Aortic smooth muscle cell (primary cell): Measurements from ENCODE around the gene GPATCH3. TPM values are rescaled to one million over a fixed set of nuclear protein-coding genes. Genes with fewer than 3 reads are reported as not detected.

Experiments used
- total RNA-seq: library from RNA; depleted of rRNA; stranded (reverse); fragments of >200 nt; gene quantifications from 2 replicates; pipeline ENCODE4 v1.2.3, GENCODE V29; 2014

The GPATCH3 gene, protein sequence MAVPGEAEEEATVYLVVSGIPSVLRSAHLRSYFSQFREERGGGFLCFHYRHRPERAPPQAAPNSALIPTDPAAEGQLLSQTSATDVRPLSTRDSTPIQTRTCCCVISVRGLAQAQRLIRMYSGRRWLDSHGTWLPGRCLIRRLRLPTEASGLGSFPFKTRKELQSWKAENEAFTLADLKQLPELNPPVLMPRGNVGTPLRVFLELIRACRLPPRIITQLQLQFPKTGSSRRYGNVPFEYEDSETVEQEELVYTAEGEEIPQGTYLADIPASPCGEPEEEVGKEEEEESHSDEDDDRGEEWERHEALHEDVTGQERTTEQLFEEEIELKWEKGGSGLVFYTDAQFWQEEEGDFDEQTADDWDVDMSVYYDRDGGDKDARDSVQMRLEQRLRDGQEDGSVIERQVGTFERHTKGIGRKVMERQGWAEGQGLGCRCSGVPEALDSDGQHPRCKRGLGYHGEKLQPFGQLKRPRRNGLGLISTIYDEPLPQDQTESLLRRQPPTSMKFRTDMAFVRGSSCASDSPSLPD
- total RNA-seq: 8.5 and 9.8 TPM in 2 replicates

DNA sequence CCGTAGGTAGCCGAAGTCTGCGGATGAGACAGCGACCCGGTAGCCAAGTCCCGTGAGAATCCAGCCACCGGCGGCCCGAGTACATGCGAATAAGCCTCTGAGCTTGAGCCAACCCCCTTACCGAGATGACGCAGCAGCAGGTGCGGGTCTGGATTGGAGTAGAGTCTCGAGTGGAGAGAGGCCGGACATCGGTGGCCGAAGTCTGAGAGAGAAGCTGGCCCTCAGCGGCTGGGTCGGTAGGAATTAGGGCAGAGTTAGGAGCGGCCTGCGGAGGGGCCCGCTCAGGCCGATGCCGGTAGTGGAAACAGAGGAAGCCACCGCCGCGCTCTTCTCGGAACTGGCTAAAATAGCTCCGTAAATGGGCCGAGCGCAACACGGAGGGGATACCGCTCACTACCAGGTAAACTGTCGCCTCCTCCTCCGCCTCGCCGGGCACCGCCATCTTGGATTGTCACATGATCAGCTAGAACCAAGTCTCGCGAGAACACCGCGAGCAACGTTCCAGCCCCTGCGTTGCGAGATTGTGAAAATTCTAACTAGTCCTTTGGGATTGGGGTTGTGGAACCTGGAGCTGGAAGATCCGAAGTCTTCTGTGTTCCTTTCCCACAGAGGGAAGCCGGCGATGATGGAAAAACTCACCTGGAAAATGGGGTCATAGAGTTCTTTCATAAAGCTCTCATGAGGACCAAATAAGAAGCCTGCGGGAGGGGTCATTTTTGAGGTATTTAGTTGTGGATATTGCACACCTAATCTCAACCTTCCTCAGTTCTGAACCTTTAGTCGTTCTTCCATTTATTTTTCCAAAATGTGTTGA lies at the start of gene GPATCH3:
GPATCH3 (minus strand) TSS at position 467 of the 814 bp plus-strand sequence; CDS start at position 442, 25 bp downstream.

DNA sequence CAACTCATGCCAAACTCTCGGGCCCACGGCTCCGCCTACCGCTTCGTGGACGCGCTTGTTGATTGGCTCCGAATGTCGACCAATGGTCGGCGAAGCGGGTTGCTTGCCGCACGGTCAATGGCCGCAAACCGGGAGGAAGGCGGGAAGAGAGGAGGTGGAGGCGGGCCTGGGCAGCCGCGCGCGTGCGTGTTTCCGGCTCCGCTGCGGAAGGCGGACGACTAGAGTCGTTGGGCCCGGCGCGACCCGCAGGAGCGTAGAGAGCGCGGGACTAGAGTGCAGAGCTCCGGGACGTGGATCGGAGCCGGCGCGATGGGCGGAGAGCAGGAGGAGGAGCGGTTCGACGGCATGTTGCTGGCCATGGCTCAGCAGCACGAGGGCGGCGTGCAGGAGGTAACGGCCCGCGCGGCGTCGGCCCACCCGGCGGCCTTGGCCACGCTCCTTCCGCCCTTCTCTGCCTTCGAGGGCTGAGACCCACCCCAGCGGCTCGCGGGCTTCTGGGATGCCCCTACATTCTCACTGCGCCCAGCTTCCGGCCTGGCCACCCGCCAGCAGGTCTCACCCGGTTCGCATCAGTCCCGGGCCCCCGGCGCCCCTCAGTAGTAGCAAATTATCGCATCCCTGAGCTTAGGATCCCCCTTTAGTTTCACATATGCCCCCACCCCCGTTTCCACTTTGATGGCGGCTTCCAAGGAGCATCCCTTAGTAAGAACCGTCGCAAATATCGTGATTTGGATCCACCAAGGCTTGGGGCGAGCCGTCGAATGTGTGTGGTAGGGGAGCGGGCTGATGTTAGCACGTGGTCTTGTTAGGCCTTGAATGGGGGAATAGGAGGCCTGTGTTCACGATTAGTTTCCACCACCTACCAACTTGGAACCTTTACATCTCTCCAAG lies 21.5 kb upstream of the GPATCH3 start, which contains the start of gene NUDC:
NUDC (plus strand) TSS at position 204 of the 891 bp plus-strand sequence; CDS start at position 310, 106 bp downstream.

DNA sequence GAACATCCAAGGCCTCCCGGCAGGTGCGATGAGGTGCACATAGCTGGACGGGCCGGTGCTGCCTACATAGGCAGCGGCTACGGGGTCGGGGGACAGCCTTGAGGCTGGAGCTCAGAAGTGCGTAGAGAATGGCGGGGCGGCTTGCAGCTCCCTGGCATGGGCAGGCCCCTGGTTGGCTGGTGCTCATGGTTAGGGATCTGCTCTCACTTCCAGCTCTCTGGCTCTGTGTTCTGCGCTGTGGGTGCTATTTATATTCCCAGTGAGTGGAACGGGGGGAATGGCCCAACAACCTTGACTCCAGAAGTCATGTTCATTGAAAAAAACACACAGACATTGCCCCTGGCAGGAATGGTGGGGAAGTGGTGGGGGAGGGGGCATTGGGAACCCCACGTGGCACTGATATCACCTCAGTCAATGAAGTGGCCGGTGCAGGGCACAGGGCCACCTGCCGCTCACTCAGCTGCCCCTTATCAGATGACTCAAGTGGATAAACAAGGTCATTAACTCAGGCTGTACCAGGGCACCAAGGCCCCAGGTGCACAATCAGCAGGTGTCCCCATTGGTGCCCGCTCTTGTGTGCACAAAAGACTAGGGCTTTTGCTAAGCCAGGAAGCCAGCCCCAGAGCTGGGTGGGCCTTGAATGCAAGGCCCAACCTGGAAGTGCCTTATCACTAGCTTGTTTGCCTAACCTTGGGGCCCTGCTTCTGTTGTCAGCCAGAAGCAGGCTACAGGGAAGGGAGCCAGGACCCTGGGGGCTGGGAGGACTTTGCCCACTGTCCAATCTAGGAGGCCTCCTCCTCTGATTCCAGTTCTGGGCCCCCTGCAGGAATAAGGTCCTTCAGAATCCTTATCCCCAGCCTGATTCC lies 13.7 kb upstream of the GPATCH3 start, which contains the start of gene NR0B2:
NR0B2 (minus strand) TSS at position 222 of the 866 bp plus-strand sequence; CDS start at position 187, 35 bp downstream.

DNA sequence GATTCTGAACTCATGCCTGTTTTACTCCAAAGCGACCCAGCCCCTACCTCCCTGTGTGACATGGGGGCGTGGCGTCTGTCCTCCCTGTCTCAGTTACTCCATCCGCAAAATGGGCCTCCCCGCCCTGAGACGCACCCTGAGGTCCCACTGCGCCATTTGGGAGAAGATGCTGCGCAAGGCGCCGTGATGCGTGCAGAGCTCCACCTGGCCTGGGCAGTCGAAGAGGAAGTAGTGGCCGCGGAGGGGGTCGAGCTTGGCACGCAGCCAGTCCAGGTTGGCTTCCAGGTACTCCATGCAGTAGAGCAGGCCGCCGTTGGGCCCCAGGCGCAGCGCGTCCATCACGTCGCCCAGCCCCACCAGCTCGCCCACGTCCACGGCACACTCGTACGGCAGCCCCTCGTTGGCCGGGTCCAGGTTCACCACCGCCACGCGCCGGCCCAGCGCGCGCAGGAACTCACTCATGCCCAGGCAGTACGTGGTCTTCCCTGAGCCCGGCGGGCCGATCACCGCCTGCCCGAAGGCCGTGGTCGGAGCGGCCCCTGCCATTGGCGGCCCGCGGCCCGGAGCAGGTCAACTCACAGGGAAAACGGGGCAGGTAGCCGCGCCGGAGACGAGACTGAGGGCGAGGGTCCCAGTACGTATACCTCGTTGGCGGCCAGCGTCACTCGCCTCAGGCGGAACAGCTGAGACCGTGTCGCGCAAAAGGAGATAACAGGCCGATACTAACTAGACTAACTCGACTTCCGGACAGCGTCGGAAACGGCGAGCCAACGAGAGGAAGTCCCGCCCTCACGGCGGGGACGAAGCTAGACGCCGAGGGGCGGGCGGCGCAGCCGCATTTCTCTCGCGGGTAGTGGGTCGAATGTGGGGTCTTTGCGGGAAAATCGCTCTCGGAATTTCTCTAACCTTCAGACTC lies 10.5 kb downstream of the GPATCH3 start, which contains the start of gene GPN2:
GPN2 (minus strand) TSS at position 733 of the 916 bp plus-strand sequence; CDS start at position 546, 187 bp downstream.

DNA sequence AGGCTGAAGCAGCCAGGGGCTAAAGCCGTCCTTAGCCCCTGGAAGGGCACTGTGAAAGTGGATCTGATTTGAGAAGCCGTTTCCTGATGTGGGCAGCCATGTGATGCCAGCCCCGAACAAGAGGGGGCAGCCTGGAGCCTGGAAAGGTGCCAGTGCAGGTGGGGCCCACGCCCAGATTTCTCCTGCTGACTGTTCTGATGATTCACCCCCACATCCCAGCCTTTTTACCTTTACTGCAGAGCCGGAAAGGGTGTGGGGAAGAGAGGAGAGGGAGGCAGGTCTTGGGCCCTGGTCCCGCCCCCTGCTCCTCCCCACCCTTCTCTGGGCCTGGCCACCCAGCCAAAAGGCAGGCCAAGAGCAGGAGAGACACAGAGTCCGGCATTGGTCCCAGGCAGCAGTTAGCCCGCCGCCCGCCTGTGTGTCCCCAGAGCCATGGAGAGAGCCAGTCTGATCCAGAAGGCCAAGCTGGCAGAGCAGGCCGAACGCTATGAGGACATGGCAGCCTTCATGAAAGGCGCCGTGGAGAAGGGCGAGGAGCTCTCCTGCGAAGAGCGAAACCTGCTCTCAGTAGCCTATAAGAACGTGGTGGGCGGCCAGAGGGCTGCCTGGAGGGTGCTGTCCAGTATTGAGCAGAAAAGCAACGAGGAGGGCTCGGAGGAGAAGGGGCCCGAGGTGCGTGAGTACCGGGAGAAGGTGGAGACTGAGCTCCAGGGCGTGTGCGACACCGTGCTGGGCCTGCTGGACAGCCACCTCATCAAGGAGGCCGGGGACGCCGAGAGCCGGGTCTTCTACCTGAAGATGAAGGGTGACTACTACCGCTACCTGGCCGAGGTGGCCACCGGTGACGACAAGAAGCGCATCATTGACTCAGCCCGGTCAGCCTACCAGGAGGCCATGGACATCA lies 37.2 kb downstream of the GPATCH3 start, which contains the start of gene SFN:
SFN (plus strand) TSS at position 369 of the 904 bp plus-strand sequence; CDS start at position 433, 64 bp downstream.

Other genes starting within 250 kb of the GPATCH3 start
- gene ARID1A, start 204.5 kb downstream of the GPATCH3 start, total RNA-seq: 11.1 and 27.3 TPM in 2 replicates
- 10.9 and 11.9 TPM in 2 replicates for gene PIGV, start 112.5 kb downstream of the GPATCH3 start, total RNA-seq
- gene ZDHHC18, start 73.8 kb downstream of the GPATCH3 start, total RNA-seq: 3.6 and 3.7 TPM in 2 replicates
- gene SFN, start 37.3 kb downstream of the GPATCH3 start, total RNA-seq: 0.40 TPM in 1 of 2 replicates, not detected in the other
- 10.8 and 13.2 TPM in 2 replicates for gene GPN2, start 10.2 kb downstream of the GPATCH3 start, total RNA-seq
- gene NR0B2, start 13.5 kb upstream of the GPATCH3 start, total RNA-seq: not detected in 2 replicates
- gene NUDC, start 21.3 kb upstream of the GPATCH3 start, total RNA-seq: 23.5 and 37.8 TPM in 2 replicates
- gene KDF1, start 60.0 kb upstream of the GPATCH3 start, total RNA-seq: not detected in 2 replicates
- 2.1 and 3.3 TPM in 2 replicates for gene TRNP1, start 93.2 kb upstream of the GPATCH3 start, total RNA-seq
- 0.40 and 0.62 TPM in 2 replicates for gene TENT5B, start 112.4 kb upstream of the GPATCH3 start, total RNA-seq